ENCODE data around the gene ZNF823.

Gene ZNF823

DNA sequence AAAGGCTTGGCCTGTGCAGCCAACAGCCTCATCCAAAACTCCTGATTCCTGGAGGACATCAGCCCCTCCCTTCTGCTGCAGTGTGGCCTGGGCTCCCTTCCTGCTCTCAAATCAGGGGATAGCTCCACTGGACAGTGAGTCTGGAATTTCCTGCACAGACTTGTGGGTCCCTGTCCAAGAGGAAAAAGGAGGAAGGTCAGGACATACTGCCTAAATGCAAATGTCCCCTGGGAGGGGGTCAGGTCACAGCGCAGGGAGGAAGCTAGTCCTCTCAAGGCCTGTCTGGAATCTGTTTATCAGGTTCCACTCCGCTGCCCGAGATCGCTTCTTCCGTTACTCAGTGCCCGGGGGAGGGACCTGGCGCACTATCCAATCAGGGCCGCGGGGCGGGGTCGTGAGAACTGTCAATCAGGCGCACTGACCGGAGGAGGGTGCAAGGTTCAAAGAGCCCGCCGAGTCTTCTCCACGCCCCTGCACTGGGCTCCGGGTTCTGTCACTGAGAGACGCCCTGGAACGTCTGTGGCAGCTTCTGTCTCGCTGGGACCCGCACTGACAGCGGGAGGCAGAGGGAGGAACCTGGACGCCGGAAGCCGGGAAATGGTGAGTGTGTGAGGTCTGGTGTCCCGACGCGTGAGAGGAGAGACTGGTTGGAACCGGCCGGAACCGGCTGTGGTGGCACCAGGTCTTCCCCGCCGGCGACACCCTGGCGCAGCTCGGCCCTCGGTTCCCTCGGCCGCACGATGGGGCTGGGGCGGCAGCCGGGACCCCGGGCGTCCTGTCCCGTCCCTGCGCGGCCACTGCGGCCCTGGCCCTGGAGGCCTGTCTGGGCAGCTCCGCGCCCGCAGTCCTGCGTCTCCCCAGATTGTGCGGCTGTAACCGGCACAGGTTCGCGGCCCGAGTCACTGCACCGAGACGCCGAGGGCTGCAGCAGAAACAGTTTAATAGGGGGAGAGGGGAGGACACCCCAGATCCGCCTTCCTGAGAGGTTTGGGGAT lies 28.1 kb upstream of the ZNF823 start, which contains the start of gene ZNF441 (continued):
- TF ChIP-seq ZNF473 (tag by site-specific recombination; IDR thresholded peaks at IDR 0.05) (no peak), ZNF423 (tag by site-specific recombination; IDR thresholded peaks at IDR 0.05) (no peak), ZSCAN4 (tag by site-specific recombination; IDR thresholded peaks at IDR 0.05) (no peak), SP2 (tag by site-specific recombination; IDR thresholded peaks at IDR 0.05) (peak; percentile 94), ZNF341 (tag by site-specific recombination; IDR thresholded peaks at IDR 0.05; ENCODE audit: low read depth) (no peak; the same call in 1 of the 2 replicates), ZNF610 (tag by site-specific recombination; IDR thresholded peaks at IDR 0.05; ENCODE audit: borderline replicate concordance) (0 out of 2 replicates have a peak, but pooled peaks have one; percentile 34), ZSCAN30 (tag by site-specific recombination; IDR thresholded peaks at IDR 0.05) (0 out of 2 replicates have a peak, but pooled peaks have one; percentile 23), ZBTB10 (tag by site-specific recombination; IDR thresholded peaks at IDR 0.05) (no peak), ZNF776 (tag by site-specific recombination; IDR thresholded peaks at IDR 0.05; ENCODE audit: borderline replicate concordance) (no peak), SP7 (tag by site-specific recombination; IDR thresholded peaks at IDR 0.05) (peak; percentile 47; the same call in 1 of the 2 replicates), PRDM1 (tag by site-specific recombination; IDR thresholded peaks at IDR 0.05) (no peak), ZNF449 (tag by site-specific recombination; IDR thresholded peaks at IDR 0.05) (no peak), ZBTB44 (tag by site-specific recombination; IDR thresholded peaks at IDR 0.05) (no peak), KLF1 (tag by site-specific recombination; IDR thresholded peaks at IDR 0.05) (peak; percentile 29; the same call in 1 of the 2 replicates), ZNF335 (tag by site-specific recombination; conservative IDR thresholded peaks at IDR 0.05) (peak; percentile 69), ZNF121 (tag by site-specific recombination; IDR thresholded peaks at IDR 0.05) (no peak)
- TF ChIP-seq, protein P1, sequence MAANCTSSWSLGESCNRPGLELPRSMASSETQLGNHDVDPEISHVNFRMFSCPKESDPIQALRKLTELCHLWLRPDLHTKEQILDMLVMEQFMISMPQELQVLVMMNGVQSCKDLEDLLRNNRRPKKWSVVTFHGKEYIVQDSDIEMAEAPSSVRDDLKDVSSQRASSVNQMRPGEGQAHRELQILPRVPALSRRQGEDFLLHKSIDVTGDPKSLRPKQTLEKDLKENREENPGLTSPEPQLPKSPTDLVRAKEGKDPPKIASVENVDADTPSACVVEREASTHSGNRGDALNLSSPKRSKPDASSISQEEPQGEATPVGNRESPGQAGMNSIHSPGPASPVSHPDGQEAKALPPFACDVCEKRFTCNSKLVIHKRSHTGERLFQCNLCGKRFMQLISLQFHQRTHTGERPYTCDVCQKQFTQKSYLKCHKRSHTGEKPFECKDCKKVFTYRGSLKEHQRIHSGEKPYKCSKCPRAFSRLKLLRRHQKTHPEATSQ (tag by site-specific recombination; IDR thresholded peaks at IDR 0.05): no peak
- TF ChIP-seq, protein P2, sequence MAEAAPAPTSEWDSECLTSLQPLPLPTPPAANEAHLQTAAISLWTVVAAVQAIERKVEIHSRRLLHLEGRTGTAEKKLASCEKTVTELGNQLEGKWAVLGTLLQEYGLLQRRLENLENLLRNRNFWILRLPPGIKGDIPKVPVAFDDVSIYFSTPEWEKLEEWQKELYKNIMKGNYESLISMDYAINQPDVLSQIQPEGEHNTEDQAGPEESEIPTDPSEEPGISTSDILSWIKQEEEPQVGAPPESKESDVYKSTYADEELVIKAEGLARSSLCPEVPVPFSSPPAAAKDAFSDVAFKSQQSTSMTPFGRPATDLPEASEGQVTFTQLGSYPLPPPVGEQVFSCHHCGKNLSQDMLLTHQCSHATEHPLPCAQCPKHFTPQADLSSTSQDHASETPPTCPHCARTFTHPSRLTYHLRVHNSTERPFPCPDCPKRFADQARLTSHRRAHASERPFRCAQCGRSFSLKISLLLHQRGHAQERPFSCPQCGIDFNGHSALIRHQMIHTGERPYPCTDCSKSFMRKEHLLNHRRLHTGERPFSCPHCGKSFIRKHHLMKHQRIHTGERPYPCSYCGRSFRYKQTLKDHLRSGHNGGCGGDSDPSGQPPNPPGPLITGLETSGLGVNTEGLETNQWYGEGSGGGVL (tag by site-specific recombination; IDR thresholded peaks at IDR 0.05): peak; percentile 45; the same call in 1 of the 2 replicates
- TF ChIP-seq, protein P3, sequence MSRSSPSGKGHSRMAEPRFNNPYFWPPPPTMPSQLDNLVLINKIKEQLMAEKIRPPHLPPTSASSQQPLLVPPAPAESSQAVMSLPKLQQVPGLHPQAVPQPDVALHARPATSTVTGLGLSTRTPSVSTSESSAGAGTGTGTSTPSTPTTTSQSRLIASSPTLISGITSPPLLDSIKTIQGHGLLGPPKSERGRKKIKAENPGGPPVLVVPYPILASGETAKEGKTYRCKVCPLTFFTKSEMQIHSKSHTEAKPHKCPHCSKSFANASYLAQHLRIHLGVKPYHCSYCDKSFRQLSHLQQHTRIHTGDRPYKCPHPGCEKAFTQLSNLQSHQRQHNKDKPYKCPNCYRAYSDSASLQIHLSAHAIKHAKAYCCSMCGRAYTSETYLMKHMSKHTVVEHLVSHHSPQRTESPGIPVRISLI (tag by site-specific recombination; IDR thresholded peaks at IDR 0.05): no peak
- TF ChIP-seq, protein P4, sequence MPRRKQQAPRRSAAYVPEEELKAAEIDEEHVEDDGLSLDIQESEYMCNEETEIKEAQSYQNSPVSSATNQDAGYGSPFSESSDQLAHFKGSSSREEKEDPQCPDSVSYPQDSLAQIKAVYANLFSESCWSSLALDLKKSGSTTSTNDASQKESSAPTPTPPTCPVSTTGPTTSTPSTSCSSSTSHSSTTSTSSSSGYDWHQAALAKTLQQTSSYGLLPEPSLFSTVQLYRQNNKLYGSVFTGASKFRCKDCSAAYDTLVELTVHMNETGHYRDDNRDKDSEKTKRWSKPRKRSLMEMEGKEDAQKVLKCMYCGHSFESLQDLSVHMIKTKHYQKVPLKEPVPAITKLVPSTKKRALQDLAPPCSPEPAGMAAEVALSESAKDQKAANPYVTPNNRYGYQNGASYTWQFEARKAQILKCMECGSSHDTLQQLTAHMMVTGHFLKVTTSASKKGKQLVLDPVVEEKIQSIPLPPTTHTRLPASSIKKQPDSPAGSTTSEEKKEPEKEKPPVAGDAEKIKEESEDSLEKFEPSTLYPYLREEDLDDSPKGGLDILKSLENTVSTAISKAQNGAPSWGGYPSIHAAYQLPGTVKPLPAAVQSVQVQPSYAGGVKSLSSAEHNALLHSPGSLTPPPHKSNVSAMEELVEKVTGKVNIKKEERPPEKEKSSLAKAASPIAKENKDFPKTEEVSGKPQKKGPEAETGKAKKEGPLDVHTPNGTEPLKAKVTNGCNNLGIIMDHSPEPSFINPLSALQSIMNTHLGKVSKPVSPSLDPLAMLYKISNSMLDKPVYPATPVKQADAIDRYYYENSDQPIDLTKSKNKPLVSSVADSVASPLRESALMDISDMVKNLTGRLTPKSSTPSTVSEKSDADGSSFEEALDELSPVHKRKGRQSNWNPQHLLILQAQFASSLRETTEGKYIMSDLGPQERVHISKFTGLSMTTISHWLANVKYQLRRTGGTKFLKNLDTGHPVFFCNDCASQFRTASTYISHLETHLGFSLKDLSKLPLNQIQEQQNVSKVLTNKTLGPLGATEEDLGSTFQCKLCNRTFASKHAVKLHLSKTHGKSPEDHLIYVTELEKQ (tag by site-specific recombination; IDR thresholded peaks at IDR 0.05; ENCODE audit: borderline replicate concordance): no peak

Data from HEK293 (cell line).